OCI-LY3 (cell line): ENCODE results near the gene HERC2.
"Not testable (repeated sequence)": the region's sequence is repeated elsewhere in the genome, so short reads cannot be mapped to it uniquely, and the experiment has no call there.

Experiments
- EZH2phosphoT487 ChIP-seq: fragments of 200-600 bp; shearing (Covaris generic); IDR thresholded peaks from 2 replicates; pipeline ENCODE4 v1.6.1; 2018; ENCODE audit warnings: antibody characterized with exemption, mixed run types, low read depth
- TF ChIP-seq, protein P1 (sequence below): fragments of 200-600, 300-600 bp; sonication (generic); IDR thresholded peaks from 2 replicates; pipeline ENCODE4 v1.5.1; 2014; ENCODE audit warnings: antibody characterized with exemption, low read length, low read depth

DNA sequence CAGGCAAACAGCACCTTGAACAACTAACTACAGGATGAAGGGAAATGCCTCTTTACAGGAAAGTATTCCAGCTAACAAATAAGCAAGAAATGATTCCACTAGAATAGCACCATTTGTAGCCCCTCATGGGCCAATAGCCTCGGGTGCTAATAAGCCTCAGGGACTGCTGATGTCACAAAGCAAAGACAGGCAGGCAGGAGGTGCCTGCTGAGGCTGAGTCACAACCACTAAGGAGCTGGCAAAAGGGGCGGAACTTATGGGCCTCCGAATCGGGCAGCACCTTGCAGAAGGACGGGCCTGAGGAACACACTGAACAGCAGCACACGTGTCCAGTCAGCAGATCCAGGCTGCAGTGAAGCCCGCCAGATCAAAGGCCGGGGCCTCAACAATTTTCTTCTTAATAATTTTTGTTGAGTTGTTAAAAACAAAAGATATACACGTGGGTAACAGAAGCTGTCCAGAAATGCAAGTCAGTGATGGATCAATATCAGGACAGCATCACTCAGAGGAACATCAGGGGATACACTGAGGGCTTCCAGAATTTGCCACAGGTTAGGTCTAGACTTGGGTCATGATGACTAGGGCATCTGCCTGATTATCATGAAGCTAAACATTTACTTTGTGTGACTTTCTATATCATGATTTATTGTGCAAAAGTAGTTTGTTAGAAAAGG, 170.0 kb downstream of the HERC2 start:
- TF ChIP-seq EZH2phosphoT487: not testable (repeated sequence)
- TF ChIP-seq, protein P1, sequence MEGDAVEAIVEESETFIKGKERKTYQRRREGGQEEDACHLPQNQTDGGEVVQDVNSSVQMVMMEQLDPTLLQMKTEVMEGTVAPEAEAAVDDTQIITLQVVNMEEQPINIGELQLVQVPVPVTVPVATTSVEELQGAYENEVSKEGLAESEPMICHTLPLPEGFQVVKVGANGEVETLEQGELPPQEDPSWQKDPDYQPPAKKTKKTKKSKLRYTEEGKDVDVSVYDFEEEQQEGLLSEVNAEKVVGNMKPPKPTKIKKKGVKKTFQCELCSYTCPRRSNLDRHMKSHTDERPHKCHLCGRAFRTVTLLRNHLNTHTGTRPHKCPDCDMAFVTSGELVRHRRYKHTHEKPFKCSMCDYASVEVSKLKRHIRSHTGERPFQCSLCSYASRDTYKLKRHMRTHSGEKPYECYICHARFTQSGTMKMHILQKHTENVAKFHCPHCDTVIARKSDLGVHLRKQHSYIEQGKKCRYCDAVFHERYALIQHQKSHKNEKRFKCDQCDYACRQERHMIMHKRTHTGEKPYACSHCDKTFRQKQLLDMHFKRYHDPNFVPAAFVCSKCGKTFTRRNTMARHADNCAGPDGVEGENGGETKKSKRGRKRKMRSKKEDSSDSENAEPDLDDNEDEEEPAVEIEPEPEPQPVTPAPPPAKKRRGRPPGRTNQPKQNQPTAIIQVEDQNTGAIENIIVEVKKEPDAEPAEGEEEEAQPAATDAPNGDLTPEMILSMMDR: not testable (repeated sequence)
